HG03565 (cell line): ENCODE results near the gene TBCK.

ENCODE experiments used
- ATAC-seq: cut with Tn5 transposase; IDR thresholded peaks from one replicate; pipeline ENCODE4 v1.9.1; 2021; ENCODE audit warnings: mild to moderate bottlenecking, moderate library complexity; ENCODE audit not compliant: unreplicated experiment

TBCK gene

DNA sequence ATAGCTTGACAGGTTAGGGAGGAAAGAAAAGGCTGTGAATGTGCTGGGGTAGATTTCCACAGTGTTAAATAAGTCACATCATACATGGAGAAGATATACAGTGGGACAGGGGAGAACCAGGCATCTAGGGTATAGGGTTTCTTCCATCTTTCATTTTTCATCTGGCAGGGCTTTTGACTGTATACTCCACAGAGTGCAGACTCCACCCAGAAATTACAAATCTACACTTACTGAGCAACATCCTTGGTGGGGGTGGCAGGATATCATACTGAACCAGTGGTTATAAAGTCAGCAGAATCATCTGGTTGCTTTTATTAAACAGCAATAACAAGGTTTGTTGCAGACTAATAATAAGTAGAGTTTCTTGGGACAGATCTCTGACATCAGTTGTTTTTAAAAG lies 266.5 kb downstream of the TBCK start:
- ATAC-seq: no peak

DNA sequence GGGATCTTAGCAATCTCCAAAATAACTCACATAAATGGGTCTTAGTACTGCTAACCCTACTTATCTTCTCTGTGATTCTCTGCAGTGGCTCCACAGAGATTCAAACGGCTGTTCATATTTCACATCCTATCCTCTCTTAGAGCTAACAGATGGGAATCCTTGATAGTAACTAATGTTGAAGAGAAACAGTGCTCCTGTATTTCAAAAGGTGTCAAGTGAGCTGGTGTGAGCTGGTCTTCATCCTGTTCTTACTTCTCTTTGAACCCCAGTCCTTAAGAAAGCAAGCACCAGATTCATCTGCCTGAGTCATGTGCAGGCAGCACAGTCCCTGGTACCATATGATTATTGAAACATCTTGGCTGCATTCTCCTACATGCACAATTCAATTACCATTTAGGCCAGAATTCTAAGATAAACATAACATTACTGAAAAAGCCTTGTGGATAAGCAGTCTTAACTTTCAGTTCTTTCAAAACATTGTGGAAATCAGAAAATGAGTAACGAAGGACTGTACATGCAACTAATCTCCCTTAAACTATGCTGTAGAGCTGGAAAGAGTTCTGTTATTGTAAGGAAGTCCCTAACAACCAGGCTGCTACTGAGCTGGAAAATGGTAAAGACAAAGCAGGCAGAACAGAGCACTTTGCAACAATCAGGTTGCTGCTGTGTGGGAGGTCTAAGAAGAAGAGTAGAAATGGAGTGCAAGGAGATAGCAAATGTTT lies 267.6 kb downstream of the TBCK start:
- no peak for ATAC-seq

DNA sequence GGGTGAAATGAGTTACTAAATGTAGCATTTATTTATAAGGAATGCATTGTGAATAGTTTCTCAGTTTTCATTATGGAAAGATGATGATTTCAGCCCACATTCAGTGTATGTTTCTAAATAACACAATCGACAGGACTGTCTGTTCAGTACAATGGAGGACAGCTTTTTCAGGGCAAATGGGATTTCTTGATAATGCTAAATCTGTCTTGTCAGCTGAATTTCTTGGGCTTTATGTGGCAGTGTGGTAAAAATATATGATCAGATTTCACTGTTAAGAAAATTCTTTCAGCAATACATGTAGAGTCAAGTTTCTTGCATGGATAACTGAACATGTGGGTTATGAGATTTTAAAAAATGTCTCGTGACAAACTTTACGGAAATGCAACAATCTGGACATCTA lies 269.9 kb downstream of the TBCK start:
- ATAC-seq: no peak

DNA sequence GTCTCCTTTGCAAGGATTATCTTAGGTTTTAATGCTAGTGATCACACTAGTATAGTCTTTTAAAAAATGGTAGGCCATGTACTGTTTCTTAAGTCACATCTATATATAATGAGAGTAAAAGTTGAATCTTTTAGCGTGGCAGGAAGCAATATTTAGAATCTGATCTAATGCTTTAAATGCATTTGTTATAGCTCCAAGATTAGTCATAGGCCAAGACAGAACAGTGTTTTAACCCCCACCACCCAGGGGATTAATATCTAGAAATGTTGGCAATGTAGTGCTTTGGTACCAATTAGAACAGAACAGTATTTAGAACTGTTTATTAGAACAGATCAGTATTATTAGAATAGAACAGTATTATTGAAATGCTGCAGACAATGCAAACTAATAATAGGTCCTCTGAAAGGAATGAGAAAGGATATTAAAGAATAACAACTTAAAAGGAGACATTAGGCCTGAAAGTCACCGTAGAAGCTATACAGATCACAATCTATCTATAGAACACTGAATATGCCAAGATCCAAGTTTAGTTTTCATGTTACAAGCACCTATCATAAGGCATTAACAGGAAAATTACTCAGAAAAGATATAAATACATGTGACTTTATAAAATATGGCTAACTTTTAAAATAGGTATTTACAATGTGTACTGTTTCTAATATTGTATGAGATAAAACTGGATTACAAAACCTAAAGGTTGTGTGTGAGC lies 274.6 kb downstream of the TBCK start:
- ATAC-seq: no peak

DNA sequence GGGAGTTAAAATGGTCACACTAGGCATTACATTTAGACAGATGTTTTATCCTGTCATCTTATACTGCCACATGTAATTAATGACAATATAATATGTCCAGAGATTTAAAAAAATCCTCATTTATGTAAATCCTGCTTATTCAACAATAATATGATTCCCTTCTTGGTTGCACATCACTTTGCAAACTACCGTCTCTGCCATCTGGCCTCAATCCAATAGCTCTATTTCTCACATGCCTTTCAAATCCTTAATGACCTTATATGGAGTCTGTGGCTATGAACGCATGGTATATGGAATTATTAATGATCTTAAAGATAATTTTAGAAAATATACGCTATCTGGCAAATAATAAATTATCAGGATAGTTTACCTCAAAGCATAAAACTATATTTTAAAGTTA lies 276.2 kb downstream of the TBCK start:
- no peak for ATAC-seq

DNA sequence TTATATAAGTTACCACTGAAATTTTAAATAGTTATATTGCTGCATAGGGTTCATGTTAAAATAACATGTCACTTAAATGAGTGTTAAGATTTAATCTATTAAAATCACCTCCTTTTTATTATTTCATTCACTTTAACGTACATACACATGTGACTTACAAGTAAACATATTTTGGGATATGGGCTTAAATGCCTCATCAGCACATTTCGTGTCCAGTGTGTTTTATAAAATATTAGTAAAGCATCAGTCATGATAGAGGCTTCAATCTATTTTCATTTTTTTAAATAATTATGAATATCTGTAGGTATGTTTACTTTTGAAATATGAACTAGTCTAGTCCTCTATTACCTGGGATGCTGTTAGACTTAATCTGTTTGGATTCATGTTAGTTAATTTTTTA lies 277.1 kb downstream of the TBCK start:
- no peak for ATAC-seq

DNA sequence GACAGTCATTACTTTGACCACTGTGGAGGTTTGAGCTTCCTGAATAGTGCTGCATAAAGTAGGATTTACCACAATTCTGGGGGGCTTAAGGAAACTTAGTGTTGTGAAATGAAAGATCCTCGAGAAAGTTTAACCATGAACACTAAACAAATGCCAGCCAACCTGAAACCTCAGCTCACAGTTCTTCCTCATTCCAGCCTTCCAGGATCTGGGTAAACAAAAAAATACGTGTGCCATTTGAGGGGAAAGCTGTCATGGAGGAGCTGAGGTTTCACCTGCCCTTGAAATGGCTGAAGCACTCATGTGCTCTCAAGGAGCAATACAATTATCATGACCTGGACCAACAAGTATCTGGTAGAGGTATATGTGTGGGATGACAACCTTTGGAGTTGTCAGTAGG lies 278.0 kb downstream of the TBCK start:
- ATAC-seq: no peak

DNA sequence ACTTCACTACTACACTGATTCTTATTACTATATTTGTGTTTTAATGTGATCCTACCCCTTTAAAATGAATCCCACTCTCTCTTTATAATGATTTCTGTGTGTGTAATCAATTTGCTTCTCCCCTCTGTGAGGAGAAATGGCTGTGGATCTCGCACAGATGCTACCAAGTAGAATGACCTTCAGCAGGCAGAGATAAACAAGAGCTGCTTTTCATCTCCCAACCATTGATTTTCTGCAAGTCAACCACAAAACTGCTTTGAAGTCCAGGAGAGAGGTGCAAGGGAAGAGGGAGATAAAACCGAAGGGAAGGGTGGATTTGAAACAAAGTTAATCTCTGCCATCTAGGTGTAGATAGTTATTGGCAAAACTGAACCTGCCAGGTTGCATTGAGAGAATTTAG lies 279.2 kb downstream of the TBCK start:
- ATAC-seq: no peak

DNA sequence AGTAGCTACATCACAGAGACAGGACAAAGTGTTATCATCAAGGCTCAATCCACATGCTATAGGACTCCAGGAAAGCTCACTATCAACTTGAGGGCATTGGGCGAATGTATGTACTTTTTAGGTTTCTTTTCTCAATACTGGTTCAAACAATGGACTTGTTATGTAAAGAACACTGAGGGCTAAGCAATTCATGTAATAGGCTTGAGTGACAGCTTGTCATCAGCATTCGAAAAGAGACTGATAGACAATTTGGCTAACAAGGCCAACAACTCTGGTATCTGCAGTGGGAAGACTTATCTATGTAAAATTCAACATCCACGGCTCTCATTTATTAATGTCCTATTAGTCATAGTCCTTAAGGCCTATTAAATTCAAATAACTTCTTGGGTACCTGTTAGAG lies 279.7 kb downstream of the TBCK start:
- no peak for ATAC-seq

DNA sequence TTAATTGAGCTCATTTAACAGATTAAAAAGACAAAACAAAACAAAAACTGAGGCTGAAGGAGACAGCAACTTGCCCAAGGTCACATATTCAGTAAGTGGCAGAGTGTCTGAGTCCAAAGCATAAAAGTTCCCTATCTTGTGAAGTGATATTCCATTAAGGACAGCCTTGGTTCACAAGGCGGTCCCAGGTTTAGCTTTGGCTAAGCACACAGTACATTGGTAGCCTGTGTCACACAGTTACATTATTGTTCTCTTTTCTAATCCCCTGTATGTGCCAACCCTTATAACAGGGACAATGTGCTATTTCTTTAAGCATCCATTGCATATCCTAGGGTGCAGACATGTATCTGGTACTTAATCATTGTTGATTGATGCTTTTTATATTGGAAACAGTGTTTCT lies 280.8 kb downstream of the TBCK start:
- no peak for ATAC-seq

DNA sequence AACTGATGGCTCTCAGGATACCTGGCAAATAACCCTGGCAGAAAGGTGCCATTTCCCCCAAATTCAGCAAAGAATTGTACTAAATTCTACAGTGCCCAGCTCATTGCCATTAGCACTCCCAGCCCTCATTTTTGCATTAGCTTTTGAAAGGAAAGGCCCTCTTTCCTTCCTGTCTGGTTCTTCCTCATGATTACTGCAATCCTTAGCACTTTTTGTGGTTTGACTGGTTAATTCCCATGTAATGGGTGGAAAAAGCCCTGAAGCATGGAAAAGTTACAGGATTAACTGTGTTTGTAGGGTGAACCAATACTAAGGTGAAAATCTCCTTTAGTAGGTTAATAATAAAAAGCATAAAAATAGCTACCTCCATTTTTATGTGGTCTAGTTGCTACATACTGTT lies 281.3 kb downstream of the TBCK start:
- no peak for ATAC-seq

DNA sequence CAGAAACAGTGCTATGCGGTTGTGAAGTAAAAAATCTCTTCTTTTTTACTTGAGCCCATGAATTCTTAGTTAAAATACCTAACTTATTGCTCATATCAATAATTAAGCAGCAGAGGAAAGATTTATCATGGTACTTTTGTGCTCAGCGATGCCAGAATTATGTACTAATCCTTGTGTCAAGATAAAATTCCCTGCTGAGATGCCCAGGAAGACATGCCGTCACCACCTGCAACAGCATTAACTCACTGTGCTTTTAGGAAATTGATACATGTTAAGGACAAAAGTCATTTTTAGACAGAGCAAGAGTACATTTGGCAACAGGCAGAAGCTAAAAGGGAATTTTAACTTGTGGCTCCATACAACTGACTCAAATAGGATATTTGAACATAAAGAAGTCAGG lies 281.8 kb downstream of the TBCK start:
- no peak for ATAC-seq

DNA sequence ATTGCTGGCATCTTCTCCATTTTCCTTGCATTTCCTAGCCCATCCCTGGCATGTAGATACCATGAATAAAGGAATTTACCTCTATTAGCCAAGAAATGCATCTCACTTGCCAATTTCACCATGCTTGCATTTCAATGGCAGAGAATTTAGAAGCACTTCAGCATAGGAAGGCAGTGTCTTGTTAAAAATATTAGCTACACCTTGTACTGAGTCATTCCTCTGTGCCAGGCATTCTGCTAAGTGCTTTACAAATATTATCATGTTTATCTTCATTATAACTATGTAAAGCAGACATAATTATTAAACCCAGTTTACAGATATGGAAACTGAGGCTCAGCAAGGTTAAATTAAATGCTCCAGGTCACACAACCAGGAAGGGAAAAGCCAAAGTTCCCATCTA lies 282.5 kb downstream of the TBCK start:
- no peak for ATAC-seq

DNA sequence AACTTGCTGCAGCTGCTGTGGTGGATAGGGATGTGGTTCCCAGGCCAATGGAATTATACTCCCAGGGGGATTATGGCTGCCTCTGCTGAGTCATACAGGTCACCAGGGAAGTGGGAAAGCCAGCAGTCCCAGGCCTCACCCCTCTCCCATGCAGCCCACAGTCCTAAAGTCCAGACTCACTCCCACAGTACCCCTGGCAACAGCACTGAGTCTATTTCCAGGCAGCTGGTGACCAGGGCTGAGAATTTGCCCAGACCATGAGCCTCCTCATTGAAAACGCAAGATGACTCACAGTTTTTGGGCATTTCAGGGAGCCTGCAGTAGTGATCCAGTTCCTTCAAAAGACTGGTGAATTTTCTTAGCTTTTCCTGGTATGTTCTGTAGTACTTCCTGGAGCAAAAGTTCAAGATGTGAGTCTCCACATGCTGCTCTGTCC lies 283.1 kb downstream of the TBCK start:
- no peak for ATAC-seq

DNA sequence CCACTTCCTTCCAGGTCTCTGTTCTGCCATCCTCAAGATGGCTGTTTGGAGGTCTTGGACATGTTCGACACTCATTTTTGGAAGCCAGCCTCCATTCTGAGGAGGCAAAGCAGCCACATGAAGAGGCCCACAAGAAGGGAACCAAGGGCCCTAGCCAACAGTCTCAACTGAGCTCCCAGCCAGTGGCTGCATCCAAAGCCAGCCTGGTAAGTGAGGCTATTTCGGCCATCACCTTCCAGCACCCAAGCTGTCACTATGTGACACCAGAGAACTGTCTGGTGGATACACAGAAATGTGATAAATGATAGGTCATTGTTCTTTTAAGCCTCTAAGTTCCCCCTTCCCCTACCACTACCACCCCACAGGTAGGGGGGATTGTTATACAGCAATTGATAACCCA lies 293.6 kb downstream of the TBCK start:
- ATAC-seq: no peak

DNA sequence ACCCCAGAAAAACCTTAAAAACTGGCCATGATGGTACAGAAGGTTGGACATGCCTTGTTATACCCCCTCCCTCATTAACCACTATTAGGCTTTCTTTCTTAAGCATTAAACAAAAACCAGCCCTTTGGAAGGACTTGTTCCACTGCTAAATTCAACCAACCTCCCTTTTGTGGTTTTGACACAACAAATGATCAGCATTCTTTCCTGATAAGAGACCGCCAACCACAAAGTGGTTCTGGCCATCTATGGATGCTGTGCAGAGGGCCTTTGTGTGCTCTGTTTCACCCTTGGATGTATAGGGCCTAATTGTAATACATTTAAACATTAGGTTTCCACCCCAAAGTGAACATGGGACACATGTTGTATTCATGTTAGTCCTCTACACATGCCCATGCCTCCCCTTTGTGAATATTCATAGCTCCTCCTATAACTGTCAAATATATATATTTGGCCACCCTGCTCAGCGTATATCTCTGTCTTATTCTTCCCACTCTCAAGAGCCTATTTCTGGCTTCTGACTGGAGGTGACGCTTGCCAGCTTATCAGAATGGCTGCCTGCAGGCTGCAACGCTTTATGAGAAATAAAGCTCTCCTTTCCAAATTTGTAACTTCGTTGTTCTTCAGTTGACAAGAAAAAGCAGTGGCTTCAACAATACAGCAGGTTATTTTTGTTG lies 294.1 kb downstream of the TBCK start:
- no peak for ATAC-seq

DNA sequence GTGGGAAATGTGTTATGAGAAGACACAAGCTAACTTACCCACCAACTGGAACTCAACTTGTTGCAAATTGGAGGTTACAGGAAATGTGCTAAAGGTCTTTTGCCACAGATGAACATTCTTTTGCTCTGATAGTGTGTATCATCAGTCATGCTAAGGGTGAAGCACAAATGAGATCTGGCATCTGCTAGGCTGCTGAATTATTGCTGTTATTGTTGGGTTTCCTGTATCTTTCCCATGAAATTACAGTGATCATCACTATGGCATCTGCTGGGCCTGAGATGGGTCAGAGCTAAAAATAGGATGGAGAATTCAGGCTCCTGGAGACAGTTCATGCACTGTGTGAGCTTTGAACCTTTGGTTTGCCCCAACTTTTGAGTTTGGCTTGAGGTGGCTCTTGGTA lies 296.2 kb downstream of the TBCK start:
- ATAC-seq: no peak

DNA sequence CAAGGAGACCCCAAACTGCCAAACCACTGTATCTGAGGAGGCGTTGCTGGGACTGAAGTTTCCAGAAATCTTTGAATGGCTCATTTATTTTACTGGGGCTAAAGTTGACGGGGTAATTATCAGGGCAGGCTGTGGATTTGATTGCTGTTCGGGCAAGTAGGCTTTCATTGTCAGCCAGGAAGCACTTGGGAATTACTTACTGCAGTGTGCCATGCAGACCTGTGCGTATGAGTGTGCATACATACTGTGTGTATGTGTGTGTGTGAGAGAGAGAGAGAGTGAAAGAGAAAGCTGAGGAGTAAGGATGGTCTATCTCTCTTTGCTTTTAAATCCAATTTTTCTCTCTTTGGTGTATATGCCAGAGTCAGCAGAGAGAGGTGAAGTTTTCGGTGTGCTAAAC lies 298.0 kb downstream of the TBCK start:
- no peak for ATAC-seq

DNA sequence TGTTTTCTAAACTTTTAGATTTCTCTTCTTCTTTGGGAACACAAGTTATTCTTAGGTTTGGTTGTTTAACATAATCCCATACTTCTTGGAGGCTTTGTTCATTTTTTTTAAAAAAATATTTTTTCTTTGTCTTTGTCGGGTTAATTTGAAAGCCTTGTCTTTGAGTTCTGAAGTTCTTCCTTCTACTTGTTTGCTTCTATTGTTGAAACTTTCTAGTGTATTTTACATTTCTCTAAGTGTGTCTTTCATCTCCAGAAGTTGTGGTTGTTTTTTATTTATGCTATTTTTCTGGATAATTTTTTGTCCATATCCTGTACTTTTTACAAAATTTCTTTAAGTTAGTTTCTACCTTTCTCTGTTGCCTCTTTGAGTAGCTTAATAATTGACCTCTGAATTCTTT lies 304.6 kb downstream of the TBCK start:
- ATAC-seq: no peak

DNA sequence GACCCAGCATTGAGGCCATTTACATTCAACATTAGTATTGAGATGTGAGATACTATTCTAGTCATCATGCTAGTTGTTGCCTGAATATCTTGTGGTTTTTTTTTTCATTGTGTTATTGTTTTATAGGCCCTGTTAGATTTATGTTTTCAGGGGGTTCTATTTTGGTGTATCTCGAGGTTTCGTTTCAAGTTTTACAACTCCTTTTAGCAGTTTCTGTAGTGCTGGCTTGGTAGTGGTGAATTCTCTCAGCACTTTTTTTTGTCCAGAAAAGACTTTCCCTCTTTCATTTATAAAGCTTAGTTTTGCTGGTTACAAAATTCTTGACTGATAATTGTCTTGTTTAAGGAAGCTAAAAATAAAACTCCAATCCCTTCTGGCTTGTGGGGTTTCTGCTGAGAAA lies 305.2 kb downstream of the TBCK start:
- ATAC-seq: no peak

DNA sequence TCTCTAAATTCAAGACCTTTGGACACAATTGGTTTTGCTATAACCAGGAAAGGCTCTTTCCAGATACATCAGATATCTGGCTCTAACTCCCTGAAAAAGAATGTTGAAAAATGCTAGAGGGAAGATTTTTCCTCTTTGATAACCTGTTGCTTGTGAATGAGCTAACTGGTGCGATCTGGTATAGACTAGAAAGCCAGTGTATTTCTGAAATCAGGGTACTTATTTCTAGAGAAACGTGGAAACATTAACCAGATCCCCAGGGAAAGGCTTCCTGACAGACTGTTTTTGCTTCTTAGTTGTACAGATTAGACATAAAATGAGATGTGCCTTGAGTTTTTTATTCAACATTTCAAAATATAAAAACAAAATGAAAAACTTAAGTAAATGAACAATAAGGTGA lies 313.0 kb downstream of the TBCK start:
- ATAC-seq: no peak
